ENCODE measurements around the gene COL5A1.

DNA sequence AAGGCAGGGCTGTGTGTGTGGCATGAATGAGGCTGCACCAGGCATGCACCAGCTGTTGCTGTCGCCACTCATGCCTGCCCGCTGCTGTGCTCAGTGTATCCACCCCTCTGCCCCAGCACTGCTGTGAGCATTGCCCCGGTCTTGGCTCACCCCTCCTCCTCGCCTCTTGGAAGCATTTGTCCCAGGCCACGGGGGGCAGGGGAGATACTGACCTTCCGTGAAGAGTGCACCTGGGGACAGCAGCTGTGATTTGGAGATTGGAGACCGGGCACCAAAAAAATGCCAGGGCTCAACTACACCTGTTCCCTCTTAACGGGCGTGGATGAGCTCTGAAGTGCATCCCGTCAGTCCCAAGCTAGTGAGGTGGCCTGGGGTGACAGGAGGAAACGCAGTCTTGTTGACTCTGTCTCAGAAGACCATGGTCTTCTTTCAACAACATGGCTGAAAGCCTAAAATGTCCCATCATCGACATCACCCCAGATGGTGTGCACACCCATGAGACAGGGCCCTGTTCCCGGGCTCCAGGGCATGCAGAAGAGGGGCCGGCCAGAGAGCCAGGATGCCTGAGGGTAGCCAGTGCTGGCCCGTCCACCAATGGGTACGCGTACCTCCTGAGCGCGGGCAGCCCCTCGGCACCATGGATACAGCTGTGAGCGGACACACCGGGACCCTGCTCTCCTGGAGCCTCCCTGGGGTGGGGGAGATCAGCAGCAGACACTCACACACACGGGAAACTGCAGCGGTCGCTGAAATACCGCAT lies 115.8 kb downstream of the COL5A1 start:
- TF ChIP-seq, protein P1, sequence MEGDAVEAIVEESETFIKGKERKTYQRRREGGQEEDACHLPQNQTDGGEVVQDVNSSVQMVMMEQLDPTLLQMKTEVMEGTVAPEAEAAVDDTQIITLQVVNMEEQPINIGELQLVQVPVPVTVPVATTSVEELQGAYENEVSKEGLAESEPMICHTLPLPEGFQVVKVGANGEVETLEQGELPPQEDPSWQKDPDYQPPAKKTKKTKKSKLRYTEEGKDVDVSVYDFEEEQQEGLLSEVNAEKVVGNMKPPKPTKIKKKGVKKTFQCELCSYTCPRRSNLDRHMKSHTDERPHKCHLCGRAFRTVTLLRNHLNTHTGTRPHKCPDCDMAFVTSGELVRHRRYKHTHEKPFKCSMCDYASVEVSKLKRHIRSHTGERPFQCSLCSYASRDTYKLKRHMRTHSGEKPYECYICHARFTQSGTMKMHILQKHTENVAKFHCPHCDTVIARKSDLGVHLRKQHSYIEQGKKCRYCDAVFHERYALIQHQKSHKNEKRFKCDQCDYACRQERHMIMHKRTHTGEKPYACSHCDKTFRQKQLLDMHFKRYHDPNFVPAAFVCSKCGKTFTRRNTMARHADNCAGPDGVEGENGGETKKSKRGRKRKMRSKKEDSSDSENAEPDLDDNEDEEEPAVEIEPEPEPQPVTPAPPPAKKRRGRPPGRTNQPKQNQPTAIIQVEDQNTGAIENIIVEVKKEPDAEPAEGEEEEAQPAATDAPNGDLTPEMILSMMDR (conservative IDR thresholded peaks at IDR 0.05 in 1 of 2, IDR thresholded peaks at IDR 0.05 in 1 of 2; ENCODE audit: low read depth in 1 of 2, low read length in 2 of 2), result no peak
- no peak for TF ChIP-seq EZH2 (IDR thresholded peaks at IDR 0.05; ENCODE audit: low read length, missing control alignments)

Data from fibroblast of lung (primary cell).